ENCODE measurements around the gene DDX27.

The DDX27 gene

GRCh38 chr20:49248879-49249665 is 29.9 kb downstream of the DDX27 start:
- no peak for FAIRE-seq

DNA sequence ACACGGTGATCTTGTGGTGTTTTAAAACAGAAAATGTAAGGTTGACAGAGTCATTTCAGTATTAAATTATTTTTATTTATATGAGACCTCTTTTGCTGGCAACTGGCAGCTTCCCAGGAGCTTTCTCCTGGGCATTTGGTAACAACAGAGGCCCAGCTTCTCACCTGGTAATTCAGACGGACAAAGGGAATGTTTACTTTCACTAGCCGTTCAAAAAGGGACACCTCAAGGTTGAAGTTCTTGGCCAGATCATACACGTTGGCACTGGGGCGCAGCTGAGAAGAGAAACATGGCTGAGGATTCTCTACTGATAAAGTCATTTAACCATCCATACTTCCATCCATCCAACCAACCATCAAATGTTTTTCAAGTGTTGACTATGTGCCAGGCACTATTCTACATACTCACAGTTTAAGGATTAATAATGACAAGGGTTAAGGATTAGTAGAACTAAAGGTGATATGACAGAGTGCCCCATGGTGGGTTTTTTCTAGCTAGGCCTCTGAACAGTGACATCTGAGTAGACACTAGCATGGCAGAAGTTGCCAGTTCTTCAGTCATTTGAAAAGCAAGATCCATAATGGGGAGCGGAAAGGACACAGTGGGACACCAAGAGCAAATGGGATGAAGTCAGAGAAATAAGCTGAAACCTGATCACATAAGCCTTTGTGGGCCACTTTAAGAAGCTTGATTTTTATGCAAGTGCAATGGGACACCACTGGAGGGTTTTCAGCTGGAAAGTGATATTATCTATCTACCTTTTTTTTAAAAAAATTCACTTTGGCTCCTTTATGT is 33.5 kb downstream of the DDX27 start:
- no peak for FAIRE-seq

GRCh38 chr20:49256261-49256660 is 37.0 kb downstream of the DDX27 start:
- no peak for FAIRE-seq

DNA sequence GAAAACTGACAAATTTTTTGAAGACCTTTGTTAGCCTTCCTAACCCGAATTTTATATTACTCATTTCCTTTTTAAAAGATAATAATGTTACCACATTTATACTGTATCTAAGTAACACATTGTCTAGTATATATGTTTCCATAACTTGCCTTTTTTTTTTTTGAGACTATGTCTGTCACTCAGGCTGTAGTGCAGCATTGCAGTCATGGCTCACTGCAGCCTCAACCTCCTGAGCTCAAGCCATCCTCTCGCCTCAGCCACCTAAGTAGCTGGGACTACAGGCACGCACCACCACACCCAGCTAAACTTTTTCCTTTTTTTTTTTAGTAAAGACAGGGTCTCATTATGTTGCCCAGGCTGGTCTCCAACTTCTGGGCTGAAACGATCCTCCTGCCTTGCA is 40.1 kb downstream of the DDX27 start:
- no peak for FAIRE-seq

- FAIRE-seq, result no peak
Observed at GRCh38 chr20:49259799-49260198, 40.6 kb downstream of the DDX27 start.

GRCh38 chr20:49260218-49260617 is 41.0 kb downstream of the DDX27 start:
- no peak for FAIRE-seq

DNA sequence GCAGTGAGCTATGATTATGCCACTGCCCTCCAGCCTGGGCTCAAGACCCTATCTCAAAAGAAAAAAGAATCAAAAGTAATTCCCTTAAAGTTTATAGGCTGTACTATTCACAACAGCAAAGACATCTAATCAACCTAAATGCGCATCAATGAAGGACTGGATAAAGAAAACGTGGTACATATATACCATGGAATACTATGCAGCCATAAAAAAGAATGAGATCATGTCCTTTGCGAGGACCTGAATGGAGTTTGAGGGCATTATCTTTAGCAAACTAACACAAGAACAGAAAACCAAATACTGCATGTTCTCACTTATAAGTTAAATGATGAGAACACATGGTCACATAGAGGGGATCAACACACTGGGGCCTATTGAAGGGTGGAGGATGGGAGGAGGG is 42.0 kb downstream of the DDX27 start:
- FAIRE-seq, result no peak

DNA sequence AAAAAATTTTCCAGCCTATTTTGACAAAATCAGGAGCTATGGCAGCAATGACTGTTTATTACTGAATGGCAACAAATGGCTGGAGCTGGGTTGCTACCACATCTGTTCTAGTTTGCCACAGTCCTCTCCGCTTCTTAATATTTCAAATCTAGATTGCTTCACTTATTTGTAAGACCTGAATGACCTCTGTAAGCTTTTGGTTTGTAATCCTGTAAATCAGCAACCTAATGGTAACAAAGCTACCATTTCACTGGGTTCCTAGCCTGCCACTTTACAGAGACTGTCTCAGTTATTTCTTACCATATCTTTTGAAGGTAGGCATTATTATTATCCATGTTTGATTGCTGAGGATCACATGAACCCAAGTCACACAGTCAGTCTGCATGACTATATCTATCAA is 43.2 kb downstream of the DDX27 start:
- FAIRE-seq, result no peak

GRCh38 chr20:49267327-49267726 is 48.1 kb downstream of the DDX27 start:
- FAIRE-seq, result no peak

DNA sequence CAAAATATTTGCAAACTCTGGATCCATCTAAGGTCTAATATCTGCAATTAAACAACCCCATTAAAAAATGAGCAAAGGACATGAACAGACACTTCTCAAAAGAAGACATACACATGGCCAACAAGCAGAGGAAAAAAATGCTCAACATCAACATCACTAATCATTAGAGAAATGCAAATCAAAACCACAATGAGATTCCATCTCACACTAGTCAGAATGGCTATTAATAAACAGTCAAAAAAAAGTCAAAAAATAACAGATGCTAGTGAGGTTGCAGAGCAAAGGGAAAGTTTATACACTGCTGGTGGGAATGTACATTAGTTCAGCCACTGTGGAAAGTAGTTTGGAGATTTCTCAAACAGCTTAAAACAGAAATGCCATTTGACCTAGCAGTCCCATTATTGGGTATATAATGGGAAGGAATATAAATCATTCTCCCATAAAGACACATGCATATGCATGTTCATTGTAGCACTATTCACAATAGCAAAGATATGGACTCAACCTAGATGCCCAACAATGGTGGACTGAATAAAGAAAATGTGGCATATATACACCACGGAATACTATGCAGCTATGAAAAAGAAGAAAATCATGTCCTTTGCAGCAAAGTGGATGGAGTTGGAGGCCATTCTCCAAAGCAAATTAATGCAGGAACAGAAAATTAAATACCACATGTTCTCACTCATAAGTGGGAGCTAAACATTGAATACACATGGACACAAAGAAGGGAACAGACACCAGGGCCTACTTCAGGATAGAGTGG is 49.6 kb downstream of the DDX27 start:
- FAIRE-seq, result no peak

- FAIRE-seq, result no peak
Observed at GRCh38 chr20:49270177-49270576, 51.0 kb downstream of the DDX27 start.

- FAIRE-seq, result no peak
Observed at GRCh38 chr20:49270736-49271135, 51.5 kb downstream of the DDX27 start.

GRCh38 chr20:49272654-49273053 is 53.4 kb downstream of the DDX27 start:
- FAIRE-seq, result no peak

DNA sequence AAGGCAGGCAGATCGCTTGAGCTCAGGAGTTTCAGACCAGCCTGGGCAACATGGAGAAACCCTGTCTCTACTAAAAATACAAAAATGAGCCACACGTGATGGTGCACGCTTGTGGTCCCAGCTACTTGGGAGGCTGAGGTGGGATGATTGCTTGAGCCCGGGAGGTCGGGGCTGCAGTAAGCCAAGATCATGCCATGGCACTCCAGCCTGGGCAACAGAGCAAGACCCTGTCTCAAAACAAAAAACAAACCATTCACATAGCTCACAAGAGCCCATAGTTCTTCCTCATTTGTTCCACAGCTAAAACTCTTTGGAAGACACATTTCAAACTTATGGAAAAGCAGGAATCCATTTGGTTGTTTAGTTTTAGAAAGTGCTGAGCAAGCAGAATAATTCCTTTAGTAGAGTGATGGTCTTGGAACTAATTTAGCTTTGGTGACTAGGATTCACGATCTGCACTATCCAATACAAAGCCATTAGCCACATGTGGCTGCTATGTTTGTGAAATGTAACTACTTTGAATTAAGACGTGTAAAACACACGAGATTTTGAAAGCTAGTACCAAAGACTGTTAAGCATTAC is 54.6 kb downstream of the DDX27 start:
- FAIRE-seq, result no peak

GRCh38 chr20:49275216-49275615 is 56.0 kb downstream of the DDX27 start:
- FAIRE-seq, result no peak

DNA sequence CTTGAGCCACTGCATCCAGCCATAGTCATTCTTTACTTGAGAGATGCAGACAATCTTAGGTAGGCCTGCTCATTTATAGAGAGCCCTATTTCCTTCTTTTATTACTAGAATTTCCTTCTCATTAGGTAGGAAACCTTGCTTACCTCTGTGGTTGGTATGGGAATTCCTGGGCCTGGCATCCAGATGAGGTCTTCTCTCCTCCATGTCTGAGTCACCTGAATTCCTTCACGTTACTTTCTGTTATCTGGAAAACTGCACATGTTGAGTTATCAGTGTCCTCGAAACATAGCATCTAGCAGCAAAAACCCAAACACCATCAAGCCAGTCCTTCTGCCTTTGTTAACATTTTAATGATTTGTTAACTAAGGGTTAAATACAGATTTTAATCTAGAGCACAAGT is 56.4 kb downstream of the DDX27 start:
- no peak for FAIRE-seq

DNA sequence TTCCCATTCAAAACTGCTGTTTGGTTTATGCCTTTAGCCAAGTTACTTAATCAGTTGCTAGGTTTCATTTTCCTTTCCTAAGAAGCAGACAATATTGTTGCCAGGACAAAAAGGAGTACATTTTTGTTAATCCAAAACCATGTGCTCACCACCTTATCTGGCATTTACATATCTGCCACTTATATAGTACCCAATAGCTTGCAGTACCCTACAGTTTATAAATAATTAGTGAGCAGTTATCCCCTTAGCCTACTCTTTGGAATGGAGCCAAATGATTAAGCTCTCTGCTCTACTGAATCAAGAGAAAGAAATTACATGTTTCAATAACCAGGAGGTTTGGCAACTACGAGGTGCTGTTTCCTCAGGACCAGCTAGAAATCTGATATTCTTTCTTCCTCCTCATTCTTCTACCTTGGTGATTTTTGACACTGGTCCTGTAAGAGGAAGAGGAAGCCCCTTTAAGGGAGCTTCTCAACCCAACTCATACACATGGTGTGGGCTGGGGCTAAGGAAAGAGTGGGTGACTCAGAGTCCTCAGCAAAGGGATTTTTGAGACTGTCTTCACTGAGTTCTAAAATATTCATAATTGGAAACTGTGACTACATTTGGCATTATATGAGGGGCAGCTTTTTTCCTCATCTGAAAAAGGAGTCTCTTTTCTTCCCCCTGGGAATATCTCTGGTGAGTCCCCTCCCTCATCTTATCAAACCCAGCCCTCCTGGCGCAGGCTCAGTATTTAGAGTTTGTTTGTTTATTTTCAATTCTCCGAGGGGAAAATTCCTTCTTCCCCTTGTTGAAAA is 57.1 kb downstream of the DDX27 start:
- FAIRE-seq, result no peak

- FAIRE-seq, result no peak
Observed at GRCh38 chr20:49276961-49277785, 58.0 kb downstream of the DDX27 start.

DNA sequence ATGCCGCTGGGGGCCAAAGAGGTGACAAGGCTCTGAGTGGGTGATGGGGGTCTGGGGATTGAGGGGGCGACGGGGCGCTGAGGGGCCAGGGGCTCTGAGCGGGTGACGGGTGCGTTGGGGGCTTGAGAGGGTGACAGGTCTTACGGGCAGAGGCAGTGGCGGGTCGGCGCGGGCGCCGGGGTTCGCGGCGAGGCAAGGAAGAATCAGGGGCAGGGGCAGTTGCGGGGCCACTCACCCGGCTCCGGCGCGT is 58.5 kb downstream of the DDX27 start:
- FAIRE-seq, result no peak

- FAIRE-seq, result no peak
Observed at GRCh38 chr20:49278036-49278817, 59.0 kb downstream of the DDX27 start, which contains the start of gene ZNFX1. ZNFX1 (minus strand) TSS chr20:49278057; CDS start chr20:49275839, 2,218 bp downstream.

All from colon (tissue), 2 donors.